HEK293T (cell line): ENCODE measurements around the gene MIGA2.

Source experiments
- ARNT ChIP-seq: fragments of 450-650 bp; IDR thresholded peaks from 2 replicates; pipeline ENCODE4 v1.6.1; 2017; ENCODE audit warnings: mild to moderate bottlenecking
- BHLHE40 ChIP-seq: fragments of 450-650 bp; IDR thresholded peaks from 2 replicates; pipeline ENCODE4 v1.6.1; 2016; ENCODE audit warnings: mild to moderate bottlenecking, moderate library complexity, borderline replicate concordance
- ELF4 ChIP-seq: fragments of 450-650 bp; IDR thresholded peaks from 2 replicates; pipeline ENCODE4 v1.6.1; 2017; ENCODE audit warnings: antibody characterized with exemption
- FOXA1 ChIP-seq: fragments of 450-650 bp; IDR thresholded peaks from 2 replicates; pipeline ENCODE4 v1.6.1; 2016; ENCODE audit warnings: mild to moderate bottlenecking
- FOXK2 ChIP-seq: fragments of 450-650 bp; IDR thresholded peaks from 2 replicates; pipeline ENCODE4 v1.6.1; 2016; ENCODE audit warnings: mild to moderate bottlenecking
- FOXM1 ChIP-seq: fragments of 450-650 bp; IDR thresholded peaks from 2 replicates; pipeline ENCODE4 v1.6.1; 2017; ENCODE audit warnings: mild to moderate bottlenecking, borderline replicate concordance
- NFRKB ChIP-seq: fragments of 450-650 bp; IDR thresholded peaks from 2 replicates; pipeline ENCODE4 v1.6.1; 2016; ENCODE audit warnings: mild to moderate bottlenecking, moderate library complexity
- SP1 ChIP-seq: fragments of 450-650 bp; IDR thresholded peaks from 2 replicates; pipeline ENCODE4 v1.6.1; 2017
- SUZ12 ChIP-seq: fragments of 450-650 bp; IDR thresholded peaks from 2 replicates; pipeline ENCODE4 v1.6.1; 2016; ENCODE audit warnings: mild to moderate bottlenecking
- TARDBP ChIP-seq: fragments of 450-650 bp; IDR thresholded peaks from 2 replicates; pipeline ENCODE4 v1.6.1; 2016
- ZNF384 ChIP-seq: fragments of 450-650 bp; IDR thresholded peaks from 2 replicates; pipeline ENCODE4 v1.6.1; 2016

DNA sequence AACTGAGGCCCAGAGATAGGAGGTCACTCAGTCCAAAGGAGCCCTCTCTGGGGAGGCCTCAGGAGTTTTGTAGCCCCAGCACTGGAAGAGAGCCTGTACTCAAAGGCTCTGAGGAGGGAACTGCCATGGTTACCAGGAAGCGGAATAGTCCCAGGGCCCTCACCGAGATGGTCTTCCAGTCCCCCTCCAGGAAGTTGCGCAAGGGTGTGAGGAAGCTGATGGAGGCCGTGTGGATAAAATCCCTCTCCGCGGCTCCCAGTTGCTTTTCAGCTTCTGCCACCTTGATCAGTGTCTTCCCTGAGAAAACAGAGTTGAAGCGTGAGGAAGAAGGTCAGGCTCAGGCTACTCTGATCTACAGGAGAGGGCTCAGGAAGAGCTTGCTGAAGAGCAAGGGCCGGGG lies 21.8 kb upstream of the MIGA2 start:
- no peak for TF ChIP-seq FOXK2
- TF ChIP-seq SP1, result no peak
- TF ChIP-seq TARDBP, result no peak
- no peak for TF ChIP-seq ELF4
- TF ChIP-seq BHLHE40, result no peak
- no peak for TF ChIP-seq FOXA1
- TF ChIP-seq ARNT, result no peak
- TF ChIP-seq FOXM1, result no peak
- TF ChIP-seq NFRKB, result no peak
- TF ChIP-seq SUZ12, result no peak
- TF ChIP-seq ZNF384, result no peak
